Mammary epithelial cell (primary cell): Measurements from ENCODE around the gene TGFBI.

ENCODE experiments used
- EZH2 ChIP-seq: IDR thresholded peaks from 2 replicates; pipeline ENCODE4 v1.6.1; 2012; ENCODE audit warnings: low read length, inconsistent platforms, borderline replicate concordance
- TF ChIP-seq, protein P1 (sequence below), 2 donors: IDR thresholded peaks in 1 of 2; conservative IDR thresholded peaks in 1 of 2; 2 replicates each; pipeline ENCODE4 v1.5.1; 2011 to 2012; ENCODE audit warnings: inconsistent platforms in 2 of 2, low read length in 2 of 2, mild to moderate bottlenecking in 2 of 2, control low read depth in 1 of 2, low read depth in 1 of 2; ENCODE audit not compliant: insufficient read depth in 1 of 2; ENCODE audit errors: extremely low read depth in 1 of 2

DNA sequence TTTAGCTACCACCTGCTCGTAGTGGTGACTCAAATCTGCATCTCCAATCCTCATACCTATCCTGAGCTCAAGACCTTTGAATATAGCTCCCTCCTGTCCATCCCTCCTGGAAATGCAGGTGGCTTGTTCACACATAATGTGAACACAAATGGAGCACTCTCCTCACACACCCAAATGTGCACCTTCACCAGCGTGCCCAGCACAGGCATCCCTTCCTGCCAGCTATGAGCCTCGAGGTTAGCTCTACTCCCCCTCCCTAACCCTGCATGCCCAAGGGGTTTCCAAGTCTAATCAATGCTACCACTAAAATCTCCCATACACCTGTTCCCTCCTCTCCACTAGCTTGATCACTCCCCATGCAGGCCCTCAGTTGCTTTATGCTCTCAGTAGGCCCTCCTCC, 2.2 kb upstream of the TGFBI start:
- TF ChIP-seq, protein P1, sequence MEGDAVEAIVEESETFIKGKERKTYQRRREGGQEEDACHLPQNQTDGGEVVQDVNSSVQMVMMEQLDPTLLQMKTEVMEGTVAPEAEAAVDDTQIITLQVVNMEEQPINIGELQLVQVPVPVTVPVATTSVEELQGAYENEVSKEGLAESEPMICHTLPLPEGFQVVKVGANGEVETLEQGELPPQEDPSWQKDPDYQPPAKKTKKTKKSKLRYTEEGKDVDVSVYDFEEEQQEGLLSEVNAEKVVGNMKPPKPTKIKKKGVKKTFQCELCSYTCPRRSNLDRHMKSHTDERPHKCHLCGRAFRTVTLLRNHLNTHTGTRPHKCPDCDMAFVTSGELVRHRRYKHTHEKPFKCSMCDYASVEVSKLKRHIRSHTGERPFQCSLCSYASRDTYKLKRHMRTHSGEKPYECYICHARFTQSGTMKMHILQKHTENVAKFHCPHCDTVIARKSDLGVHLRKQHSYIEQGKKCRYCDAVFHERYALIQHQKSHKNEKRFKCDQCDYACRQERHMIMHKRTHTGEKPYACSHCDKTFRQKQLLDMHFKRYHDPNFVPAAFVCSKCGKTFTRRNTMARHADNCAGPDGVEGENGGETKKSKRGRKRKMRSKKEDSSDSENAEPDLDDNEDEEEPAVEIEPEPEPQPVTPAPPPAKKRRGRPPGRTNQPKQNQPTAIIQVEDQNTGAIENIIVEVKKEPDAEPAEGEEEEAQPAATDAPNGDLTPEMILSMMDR (conservative IDR thresholded peaks at IDR 0.05 in 1 of 2, IDR thresholded peaks at IDR 0.05 in 1 of 2; ENCODE audit: extremely low read depth in 1 of 2, insufficient read depth in 1 of 2, low read depth in 1 of 2, low read length in 2 of 2) = no peak
- no peak for TF ChIP-seq EZH2
